ENCODE data around the gene CDH12. TPM values are rescaled to one million over a fixed set of nuclear protein-coding genes. Genes with fewer than 3 reads are reported as not detected.

CDH12 gene
- total RNA-seq, 1 experiment from 2014 or later = not detected

GRCh38 chr5:22470408-22470807 lies 382.7 kb downstream of the CDH12 start:
- WGBS (ENCODE audit: extremely low coverage, insufficient read length, low lambda C conversion rate) = no CpG with 5 or more reads among the region's 3 CpGs
- no peak overlapping the region for H3K4me3 Mint-ChIP-seq

More at GRCh38 chr5:22470408-22470807, 382.7 kb downstream of the CDH12 start:
- H3K36me3 Mint-ChIP-seq (ENCODE audit: insufficient read depth in 1 of 3, low read depth in 3 of 3) = no peaks in the 10 kb centered on the region
- Histone ChIP-seq H3K79me1 (ENCODE audit: insufficient read depth, low read depth, low read length, poor library complexity, severe bottlenecking) (no peaks in the 10 kb centered on the region), H2AFZ (ENCODE audit: low read length) (no peak overlapping the region), H2BK15ac (ENCODE audit: low read depth, low read length) (no peak overlapping the region), H4K91ac (ENCODE audit: insufficient read length, low read depth, low read length) (no peak overlapping the region), H4K8ac (replicated peaks; ENCODE audit: insufficient read length, low read depth, low read length) (no peak overlapping the region), H3K9me3 (ENCODE audit: control insufficient read depth, low read depth, low read length) (no peaks in the 10 kb centered on the region), H4K5ac (ENCODE audit: insufficient read length, low read depth, low read length) (no peak overlapping the region), H3K4me1 (ENCODE audit: insufficient read depth, low read length) (no peaks in the 10 kb centered on the region), H3K4ac (ENCODE audit: low read depth, low read length) (no peak overlapping the region), H3T11ph (ENCODE audit: low read length) (no peak overlapping the region), H2BK120ac (ENCODE audit: low read depth, low read length, poor library complexity, severe bottlenecking) (no peak overlapping the region), H2BK5ac (ENCODE audit: insufficient read length, low read length) (no peak overlapping the region), H3K9ac (ENCODE audit: extremely low read depth, insufficient read length, low read length) (no peak overlapping the region), H4K20me1 (ENCODE audit: control insufficient read depth, insufficient read depth, insufficient read length) (no peaks in the 10 kb centered on the region), H2BK12ac (ENCODE audit: insufficient read length, low read depth, low read length) (no peak overlapping the region), H3K18ac (ENCODE audit: insufficient read length, low read depth, low read length) (no peak overlapping the region), H3K14ac (ENCODE audit: insufficient read depth, low read length) (no peak overlapping the region), H3K27me3 (ENCODE audit: insufficient read depth, low read length) (no peaks in the 10 kb centered on the region), H2BK20ac (ENCODE audit: low read depth, low read length, poor library complexity, severe bottlenecking) (no peak overlapping the region), H3K79me2 (ENCODE audit: insufficient read depth, low read length) (no peaks in the 10 kb centered on the region), H3K56ac (ENCODE audit: insufficient read length, low read depth, low read length) (no peak overlapping the region), H3K4me2 (ENCODE audit: insufficient read depth, insufficient read length, low read length) (no peak overlapping the region), H3K23ac (ENCODE audit: insufficient read length, low read depth, low read length) (no peak overlapping the region), H3K27ac (ENCODE audit: insufficient read length, low read depth, low read length) (no peak overlapping the region), H3K23me2 (ENCODE audit: insufficient read length, low read depth, low read length, poor library complexity, severe bottlenecking) (no peaks in the 10 kb centered on the region), H2AK5ac (ENCODE audit: insufficient read length, low read length) (no peak overlapping the region)
- H3K9me3 Mint-ChIP-seq = no peaks in the 10 kb centered on the region
- H3K27me3 Mint-ChIP-seq (ENCODE audit: low read depth) = no peaks in the 10 kb centered on the region
- TF ChIP-seq CTCF (conservative IDR thresholded peaks at IDR 0.05) = no peak
- no peak for DNase-seq
- 0 out of 7 replicates have a peak overlapping the region, but pooled peaks of 1 of the 3 experiments have one; percentile 27 for H3K27ac Mint-ChIP-seq
- no peaks in the 10 kb centered on the region for H3K4me1 Mint-ChIP-seq
